H54 (cell line): Measurements from ENCODE around the gene TCOF1.

Experiments used
- DNase-seq: peaks from one replicate; pipeline ENCODE4 v3.0.0; 2011; ENCODE audit warnings: low spot score, mixed read lengths; ENCODE audit not compliant: insufficient read length
- FAIRE-seq: peaks from 3 replicates; lab custom pipeline; 2011; peaks lifted over from hg19 to GRCh38; lab: Jason Lieb, UNC
- POLR2A ChIP-seq: IDR thresholded peaks from 2 replicates; pipeline ENCODE4 v1.6.1; 2011; ENCODE audit warnings: low read depth, mild to moderate bottlenecking, low read length

TCOF1 gene

GRCh38 chr5:150357326-150358260 lies at the start of gene TCOF1:
Gene TCOF1 (plus strand): TSS chr5:150357697. CDS start chr5:150357747, 50 bp downstream.
- FAIRE-seq (no peak), DNase-seq (peak; percentile 86)
- peak; percentile 57 for TF ChIP-seq POLR2A

GRCh38 chr5:150309101-150309885 lies 48.2 kb upstream of the TCOF1 start:
- DNase-seq (no peak), FAIRE-seq (no peak)
- TF ChIP-seq POLR2A, result no peak

- no peak for TF ChIP-seq POLR2A
- FAIRE-seq (no peak), DNase-seq (no peak)
Measured at GRCh38 chr5:150309886-150310239, 47.6 kb upstream of the TCOF1 start.

GRCh38 chr5:150310246-150310645 lies 47.3 kb upstream of the TCOF1 start:
- TF ChIP-seq POLR2A, result no peak
- FAIRE-seq, result no peak

GRCh38 chr5:150311015-150311692 lies 46.3 kb upstream of the TCOF1 start:
- no peak for DNase-seq
- no peak for FAIRE-seq
- no peak for TF ChIP-seq POLR2A

More at GRCh38 chr5:150310246-150310645, 47.3 kb upstream of the TCOF1 start:
- no peak for DNase-seq

- no peak for TF ChIP-seq POLR2A
- FAIRE-seq (no peak), DNase-seq (no peak)
Measured at GRCh38 chr5:150312518-150312917, 45.0 kb upstream of the TCOF1 start.

- FAIRE-seq (no peak), DNase-seq (no peak)
- TF ChIP-seq POLR2A, result no peak
Measured at GRCh38 chr5:150313501-150313900, 44.0 kb upstream of the TCOF1 start.

GRCh38 chr5:150313921-150314716 lies 43.4 kb upstream of the TCOF1 start:
- no peak for FAIRE-seq
- no peak for TF ChIP-seq POLR2A

GRCh38 chr5:150315245-150315644 lies 42.3 kb upstream of the TCOF1 start:
- TF ChIP-seq POLR2A, result no peak
- FAIRE-seq (no peak), DNase-seq (no peak)

More at GRCh38 chr5:150313921-150314716, 43.4 kb upstream of the TCOF1 start:
- no peak for DNase-seq

GRCh38 chr5:150316320-150316719 lies 41.2 kb upstream of the TCOF1 start:
- no peak for DNase-seq
- no peak for FAIRE-seq
- TF ChIP-seq POLR2A, result no peak

- DNase-seq (peak; percentile 97), FAIRE-seq (peak; percentile 80)
- no peak for TF ChIP-seq POLR2A
Measured at GRCh38 chr5:150317048-150318003, 40.2 kb upstream of the TCOF1 start.
